ENCODE results near the gene DHRS12.

Gene DHRS12

DNA sequence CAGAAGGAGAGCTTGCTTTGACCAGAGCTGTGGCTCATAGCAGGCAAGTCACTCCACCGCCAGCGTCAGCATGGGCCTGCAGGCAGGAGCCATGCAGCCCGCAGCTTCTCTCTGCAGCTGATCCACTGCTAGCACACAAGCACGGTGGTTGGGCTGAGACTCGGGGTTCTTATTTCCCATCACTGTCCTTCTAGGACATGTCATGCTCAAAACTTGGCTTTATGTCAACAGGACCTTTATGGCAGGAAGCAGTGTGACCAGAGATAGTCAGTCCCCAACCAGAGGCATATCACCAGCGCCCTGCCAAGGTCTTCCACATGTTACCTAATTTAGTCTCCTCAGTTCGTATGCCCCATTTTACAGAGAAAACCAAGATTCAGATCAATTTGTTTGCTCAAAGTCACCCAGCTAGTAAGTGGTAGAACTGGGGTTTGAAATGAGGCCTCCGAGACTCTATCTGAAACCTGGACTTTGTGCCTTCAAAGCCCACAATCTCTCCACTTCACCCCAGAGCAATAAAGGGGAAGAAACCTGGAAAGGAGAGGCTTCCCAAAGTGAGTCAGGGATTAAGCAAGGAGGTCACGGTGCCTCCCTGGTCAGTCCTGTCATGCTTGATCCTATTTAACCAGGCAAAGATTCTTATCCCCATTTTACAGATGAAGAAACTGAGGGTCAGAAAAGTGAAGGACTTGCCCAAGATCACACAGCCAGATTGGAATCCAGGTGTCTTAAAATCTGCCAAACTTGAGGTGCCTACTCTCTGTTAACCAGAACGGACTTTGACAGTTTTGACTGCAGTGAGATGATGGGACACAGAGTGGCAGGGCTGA is 36.0 kb upstream of the DHRS12 start:
- H3K27me3 ChIP-seq (ENCODE audit: control insufficient read depth, insufficient read depth, low read length) = no peaks in the 10 kb centered on the region

DNA sequence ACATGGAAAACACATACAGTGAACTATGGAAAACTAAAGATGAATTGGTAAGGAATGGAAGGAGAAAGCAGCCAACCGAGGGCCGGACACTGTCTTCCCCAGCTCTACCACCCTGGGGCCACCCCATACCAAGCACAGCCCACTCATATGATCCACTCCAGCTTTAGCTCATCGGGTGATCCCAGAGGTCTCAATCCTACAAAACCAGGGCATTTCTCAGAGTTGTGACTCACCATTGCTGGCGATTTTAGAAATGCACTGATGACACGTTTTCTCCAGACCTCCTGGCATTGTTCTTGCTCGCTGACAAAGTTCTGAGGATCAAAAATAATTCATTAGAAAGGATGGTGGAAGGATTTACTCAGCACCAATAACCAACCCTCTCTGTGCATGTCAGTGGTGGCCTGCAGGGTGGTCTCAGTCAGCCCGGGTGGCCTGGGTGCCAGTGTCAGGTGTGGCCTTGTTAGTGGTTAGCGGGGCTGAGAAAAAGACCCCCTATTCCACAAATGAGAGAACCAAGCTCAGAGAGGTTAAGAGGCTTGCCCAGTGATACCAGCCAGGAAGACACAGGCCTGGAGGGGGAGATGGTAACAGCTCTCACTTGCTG is 34.4 kb upstream of the DHRS12 start:
- no peaks in the 10 kb centered on the region for H3K4me1 ChIP-seq (ENCODE audit: control insufficient read depth, insufficient read depth, low read length)
- H3K9ac ChIP-seq (ENCODE audit: low read depth, low read length) = no peak overlapping the region
- H3K27me3 ChIP-seq (ENCODE audit: control insufficient read depth, insufficient read depth, low read length) = no peaks in the 10 kb centered on the region
- no peak overlapping the region for H3K27ac ChIP-seq (ENCODE audit: low read depth, low read length)
- H3K9me3 ChIP-seq (ENCODE audit: control insufficient read depth, insufficient read depth, low read length) = no peaks in the 10 kb centered on the region
- H3K4me3 ChIP-seq (ENCODE audit: low read depth, low read length) = no peak overlapping the region
- no peaks in the 10 kb centered on the region for H3K36me3 ChIP-seq (ENCODE audit: control insufficient read depth, insufficient read depth, low read length)

More for the DNA sequence above, 36.0 kb upstream of the DHRS12 start:
- no peak overlapping the region for H3K27ac ChIP-seq (ENCODE audit: low read depth, low read length)
- no peak overlapping the region for H3K4me3 ChIP-seq (ENCODE audit: low read depth, low read length)
- H3K9ac ChIP-seq (ENCODE audit: low read depth, low read length) = no peak overlapping the region
- no peaks in the 10 kb centered on the region for H3K36me3 ChIP-seq (ENCODE audit: control insufficient read depth, insufficient read depth, low read length)
- no peaks in the 10 kb centered on the region for H3K9me3 ChIP-seq (ENCODE audit: control insufficient read depth, insufficient read depth, low read length)
- H3K4me1 ChIP-seq (ENCODE audit: control insufficient read depth, insufficient read depth, low read length) = no peaks in the 10 kb centered on the region

DNA sequence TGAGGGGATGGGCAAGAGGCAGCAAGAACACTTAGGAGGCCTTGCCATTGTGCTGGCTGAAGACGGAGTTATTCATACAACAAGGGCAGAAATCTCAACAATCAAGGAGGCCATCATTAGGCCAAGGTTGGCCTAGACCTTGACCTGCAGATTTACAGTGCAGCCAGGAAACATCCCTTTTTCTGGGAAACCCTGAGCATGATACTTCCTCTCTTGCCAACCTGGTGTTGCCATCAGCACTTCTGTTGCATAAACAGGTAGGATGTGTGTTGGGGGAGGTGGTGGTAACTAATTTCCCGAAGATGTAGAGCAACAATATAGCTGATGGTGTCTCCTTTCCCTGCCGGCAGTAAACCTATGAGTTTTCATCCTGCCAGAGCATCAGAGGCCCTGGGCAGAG is 33.1 kb upstream of the DHRS12 start:
- Histone ChIP-seq H3K36me3 (ENCODE audit: control insufficient read depth, insufficient read depth, low read length) (no peaks in the 10 kb centered on the region), H3K27ac (ENCODE audit: low read depth, low read length) (no peak overlapping the region), H3K27me3 (ENCODE audit: control insufficient read depth, insufficient read depth, low read length) (no peaks in the 10 kb centered on the region), H3K4me1 (ENCODE audit: control insufficient read depth, insufficient read depth, low read length) (no peaks in the 10 kb centered on the region), H3K9me3 (ENCODE audit: control insufficient read depth, insufficient read depth, low read length) (no peaks in the 10 kb centered on the region), H3K4me3 (ENCODE audit: low read depth, low read length) (no peak overlapping the region), H3K9ac (ENCODE audit: low read depth, low read length) (no peak overlapping the region)

DNA sequence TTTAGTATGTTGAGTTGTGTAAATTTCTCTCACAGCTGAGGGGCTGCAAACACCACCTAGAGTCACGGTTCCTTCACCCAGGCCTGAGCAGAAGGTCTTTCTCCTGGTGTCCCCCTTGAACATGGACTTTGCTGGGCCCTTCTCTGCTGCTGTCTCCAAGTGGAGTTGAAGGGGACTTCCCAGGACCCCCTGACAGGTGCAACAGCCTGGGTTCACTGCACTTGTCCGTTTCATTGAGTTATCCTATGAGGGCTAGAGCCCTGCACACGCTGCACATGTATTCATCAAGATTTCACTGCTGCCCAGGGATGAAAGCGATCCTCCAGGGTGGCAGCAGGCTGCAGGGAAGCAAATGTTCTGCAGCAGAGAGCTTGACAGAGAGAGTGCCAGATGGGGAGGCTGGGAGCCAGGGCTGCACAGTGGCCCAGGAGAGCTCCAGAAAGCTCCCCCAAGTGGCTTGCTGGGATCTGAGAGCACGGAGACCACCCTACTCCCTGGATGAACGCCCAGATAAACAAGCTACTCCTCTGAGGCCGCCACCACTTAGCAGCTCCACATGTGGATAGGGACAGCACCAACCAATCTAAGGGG is 30.7 kb upstream of the DHRS12 start:
- Histone ChIP-seq H3K9me3 (ENCODE audit: control insufficient read depth, insufficient read depth, low read length) (no peaks in the 10 kb centered on the region), H3K27me3 (ENCODE audit: control insufficient read depth, insufficient read depth, low read length) (no peaks in the 10 kb centered on the region), H3K4me1 (ENCODE audit: control insufficient read depth, insufficient read depth, low read length) (no peaks in the 10 kb centered on the region), H3K36me3 (ENCODE audit: control insufficient read depth, insufficient read depth, low read length) (no peaks in the 10 kb centered on the region), H3K27ac (ENCODE audit: low read depth, low read length) (no peak overlapping the region), H3K9ac (ENCODE audit: low read depth, low read length) (no peak overlapping the region), H3K4me3 (ENCODE audit: low read depth, low read length) (no peak overlapping the region)

DNA sequence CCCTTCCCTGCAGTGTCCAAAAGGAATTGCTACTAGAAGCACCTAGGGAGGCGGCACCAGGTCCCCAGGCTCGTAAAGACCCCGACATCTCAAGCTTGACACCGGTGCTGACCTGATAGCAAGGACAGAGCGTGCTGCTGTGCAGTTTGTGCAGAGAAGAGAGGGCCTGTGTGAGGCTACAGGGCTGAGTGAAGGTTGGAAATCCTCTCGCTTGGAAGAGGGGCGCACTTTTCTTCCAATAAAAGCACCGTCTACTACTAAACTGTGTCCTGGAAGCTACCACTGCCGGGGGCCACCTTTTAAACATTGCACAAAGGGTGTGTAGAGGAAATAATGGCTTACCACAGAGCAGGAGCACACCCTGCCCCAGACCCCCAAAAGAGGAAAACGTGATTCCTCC is 30.0 kb upstream of the DHRS12 start:
- H3K9me3 ChIP-seq (ENCODE audit: control insufficient read depth, insufficient read depth, low read length) = no peaks in the 10 kb centered on the region
- H3K27me3 ChIP-seq (ENCODE audit: control insufficient read depth, insufficient read depth, low read length) = no peaks in the 10 kb centered on the region; the same call in 1 of the 2 replicates
- H3K4me1 ChIP-seq (ENCODE audit: control insufficient read depth, insufficient read depth, low read length) = no peaks in the 10 kb centered on the region

DNA sequence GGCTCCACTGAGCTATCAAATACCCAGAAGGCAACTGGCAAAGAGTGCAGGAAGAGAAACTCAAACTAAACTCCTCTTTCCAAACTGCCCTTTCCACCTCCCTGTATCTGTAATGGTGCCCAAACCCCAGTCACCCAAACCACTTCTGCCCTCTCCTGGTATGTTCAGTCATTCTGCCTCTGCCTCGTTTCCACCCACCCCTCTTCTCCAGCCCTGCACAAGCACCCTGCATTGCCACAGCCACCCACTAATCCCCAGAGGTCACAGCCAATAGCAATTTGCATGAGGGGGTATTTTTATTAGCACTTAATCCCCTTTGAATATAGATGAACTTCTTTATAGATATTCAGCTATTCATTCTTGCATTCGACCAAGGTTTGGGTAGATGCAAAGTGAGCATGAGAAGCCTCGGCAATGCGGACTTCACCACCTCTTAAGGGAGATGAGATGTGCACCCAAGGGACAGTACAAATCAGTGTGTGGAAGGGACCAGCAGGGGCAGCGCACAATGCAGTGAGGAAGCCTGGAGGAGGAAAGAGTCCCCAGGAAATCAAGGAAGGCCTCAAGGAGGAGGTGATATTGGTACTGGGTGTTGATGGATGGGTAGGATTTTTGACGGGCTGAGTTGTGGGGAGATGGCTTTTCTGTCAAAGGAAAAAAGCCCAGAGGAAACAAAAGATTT is 28.6 kb upstream of the DHRS12 start:
- no peak overlapping the region for H3K4me3 ChIP-seq (ENCODE audit: low read depth, low read length)

More for the DNA sequence above, 30.0 kb upstream of the DHRS12 start:
- Histone ChIP-seq H3K9ac (ENCODE audit: low read depth, low read length) (no peak overlapping the region), H3K4me3 (ENCODE audit: low read depth, low read length) (no peak overlapping the region), H3K27ac (ENCODE audit: low read depth, low read length) (no peak overlapping the region), H3K36me3 (ENCODE audit: control insufficient read depth, insufficient read depth, low read length) (no peaks in the 10 kb centered on the region)

DNA sequence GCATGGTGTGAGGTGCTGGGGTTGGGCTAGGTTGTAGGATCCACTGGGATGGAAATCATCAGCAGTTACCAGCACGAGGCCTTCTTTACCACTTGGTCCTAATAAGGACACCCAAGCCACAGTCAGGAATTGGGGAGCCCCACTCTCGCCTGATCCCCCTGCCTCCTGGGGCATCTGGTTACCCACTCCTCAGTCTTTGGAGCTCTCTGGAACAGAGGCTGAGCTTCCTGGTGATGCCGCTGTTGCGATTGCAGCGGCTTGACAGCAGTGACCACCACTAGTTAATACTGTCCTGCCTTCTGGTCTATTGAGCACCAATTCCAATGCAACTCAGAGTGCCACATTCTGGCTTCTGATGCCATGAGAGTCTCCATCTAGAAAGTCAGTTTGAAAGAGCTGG is 27.6 kb upstream of the DHRS12 start:
- H3K4me1 ChIP-seq (ENCODE audit: control insufficient read depth, insufficient read depth, low read length) = no peaks in the 10 kb centered on the region

More for the DNA sequence above, 28.6 kb upstream of the DHRS12 start:
- Histone ChIP-seq H3K36me3 (ENCODE audit: control insufficient read depth, insufficient read depth, low read length) (no peaks in the 10 kb centered on the region), H3K4me1 (ENCODE audit: control insufficient read depth, insufficient read depth, low read length) (no peaks in the 10 kb centered on the region), H3K27ac (ENCODE audit: low read depth, low read length) (no peak overlapping the region), H3K9ac (ENCODE audit: low read depth, low read length) (no peak overlapping the region), H3K9me3 (ENCODE audit: control insufficient read depth, insufficient read depth, low read length) (no peaks in the 10 kb centered on the region), H3K27me3 (ENCODE audit: control insufficient read depth, insufficient read depth, low read length) (no peaks in the 10 kb centered on the region; the same call in 1 of the 2 replicates)

DNA sequence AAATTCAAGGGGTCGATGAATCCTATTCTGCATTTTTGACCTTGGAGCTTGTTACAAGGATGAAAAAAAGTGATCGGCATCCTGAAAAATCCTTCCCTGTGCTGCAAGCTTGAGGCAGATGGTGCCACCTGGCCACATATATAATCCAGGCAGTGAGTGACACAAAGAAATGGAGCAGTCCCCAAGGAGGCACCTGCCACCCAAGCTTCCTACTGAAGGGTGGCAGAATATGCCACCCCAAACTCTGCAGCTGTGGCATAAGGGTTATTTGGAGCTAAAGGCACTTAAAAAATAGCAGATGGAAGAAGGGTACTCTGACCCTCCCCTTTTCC is 25.6 kb upstream of the DHRS12 start:
- H3K4me3 ChIP-seq (ENCODE audit: low read depth, low read length) = no peak overlapping the region
- no peaks in the 10 kb centered on the region; the same call in 1 of the 2 replicates for H3K27me3 ChIP-seq (ENCODE audit: control insufficient read depth, insufficient read depth, low read length)
- H3K9me3 ChIP-seq (ENCODE audit: control insufficient read depth, insufficient read depth, low read length) = no peaks in the 10 kb centered on the region
- no peak overlapping the region for H3K27ac ChIP-seq (ENCODE audit: low read depth, low read length)
- H3K36me3 ChIP-seq (ENCODE audit: control insufficient read depth, insufficient read depth, low read length) = no peaks in the 10 kb centered on the region
- H3K4me1 ChIP-seq (ENCODE audit: control insufficient read depth, insufficient read depth, low read length) = peaks cover 10% of the 10 kb centered on the region
- no peak overlapping the region for H3K9ac ChIP-seq (ENCODE audit: low read depth, low read length)

More for the DNA sequence above, 27.6 kb upstream of the DHRS12 start:
- no peaks in the 10 kb centered on the region; the same call in 1 of the 2 replicates for H3K27me3 ChIP-seq (ENCODE audit: control insufficient read depth, insufficient read depth, low read length)
- H3K27ac ChIP-seq (ENCODE audit: low read depth, low read length) = no peak overlapping the region
- no peaks in the 10 kb centered on the region for H3K9me3 ChIP-seq (ENCODE audit: control insufficient read depth, insufficient read depth, low read length)
- no peak overlapping the region for H3K9ac ChIP-seq (ENCODE audit: low read depth, low read length)
- H3K4me3 ChIP-seq (ENCODE audit: low read depth, low read length) = no peak overlapping the region
- no peaks in the 10 kb centered on the region for H3K36me3 ChIP-seq (ENCODE audit: control insufficient read depth, insufficient read depth, low read length)

DNA sequence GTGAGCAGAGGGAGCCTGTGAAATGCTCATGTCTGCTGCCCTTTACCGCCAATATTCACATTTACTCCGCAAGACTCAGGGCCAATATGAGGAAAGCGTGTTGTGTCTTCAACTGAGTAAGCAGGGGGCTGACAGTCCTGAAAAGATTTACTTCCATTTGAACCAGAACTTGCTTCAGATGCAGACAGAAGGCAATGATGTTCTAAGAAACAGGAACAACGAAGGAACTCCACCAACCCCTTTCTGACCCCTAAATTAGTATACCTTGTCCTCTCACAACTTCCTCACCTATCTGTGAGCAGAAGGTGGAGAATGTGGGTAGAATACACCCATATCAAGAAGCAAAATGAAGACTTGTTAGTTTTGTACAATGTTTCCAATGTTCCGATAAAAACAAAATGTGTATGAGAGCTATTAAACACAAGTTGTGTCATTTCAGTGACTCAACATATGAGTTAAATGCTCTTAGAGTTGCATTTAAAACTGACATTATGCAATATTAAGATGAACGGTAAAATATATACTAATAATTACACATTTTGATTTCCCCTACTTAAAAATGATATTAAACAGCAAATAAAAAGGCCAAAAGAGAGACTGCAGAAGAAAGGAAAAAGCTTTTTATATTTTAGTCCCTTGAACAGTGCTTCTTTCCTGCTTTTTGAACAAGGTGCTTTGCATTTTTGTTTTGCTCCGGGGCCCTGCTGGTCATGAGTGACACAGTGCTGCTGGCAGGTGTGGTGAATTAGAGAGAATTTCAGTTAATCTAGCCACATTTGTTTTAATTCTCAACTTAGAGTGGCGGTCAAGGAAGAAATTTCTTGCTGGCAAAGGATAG is 25.0 kb upstream of the DHRS12 start:
- no peak overlapping the region for H3K4me3 ChIP-seq (ENCODE audit: low read depth, low read length)
- no peaks in the 10 kb centered on the region for H3K36me3 ChIP-seq (ENCODE audit: control insufficient read depth, insufficient read depth, low read length)
- H3K27ac ChIP-seq (ENCODE audit: low read depth, low read length) = no peak overlapping the region
- H3K4me1 ChIP-seq (ENCODE audit: control insufficient read depth, insufficient read depth, low read length) = peaks cover 10% of the 10 kb centered on the region
- no peaks in the 10 kb centered on the region; the same call in 1 of the 2 replicates for H3K27me3 ChIP-seq (ENCODE audit: control insufficient read depth, insufficient read depth, low read length)
- no peaks in the 10 kb centered on the region for H3K9me3 ChIP-seq (ENCODE audit: control insufficient read depth, insufficient read depth, low read length)
- no peak overlapping the region for H3K9ac ChIP-seq (ENCODE audit: low read depth, low read length)

DNA sequence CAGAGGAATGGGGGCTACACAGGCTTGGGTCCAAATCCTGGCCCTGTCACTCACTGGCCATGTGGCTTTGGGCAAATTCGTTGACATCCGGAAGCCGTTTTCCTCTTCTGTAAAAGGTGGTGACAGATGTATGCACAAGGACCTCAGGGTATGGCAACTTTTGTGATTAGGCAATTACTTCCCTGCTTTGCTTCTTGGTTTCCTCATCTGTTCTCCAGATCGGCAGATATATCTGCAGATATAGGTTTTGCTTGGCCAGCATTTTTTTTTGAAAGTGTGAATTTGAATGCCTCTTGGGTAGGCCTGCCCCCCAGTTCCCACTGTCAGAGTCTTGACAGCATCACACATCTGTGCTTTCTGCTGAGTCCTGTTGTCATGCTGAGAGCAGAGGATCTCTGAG is 23.3 kb upstream of the DHRS12 start:
- H3K27ac ChIP-seq (ENCODE audit: low read depth, low read length) = no peak overlapping the region
- H3K4me3 ChIP-seq (ENCODE audit: low read depth, low read length) = no peak overlapping the region
- H3K36me3 ChIP-seq (ENCODE audit: control insufficient read depth, insufficient read depth, low read length) = no peaks in the 10 kb centered on the region
- H3K4me1 ChIP-seq (ENCODE audit: control insufficient read depth, insufficient read depth, low read length) = peaks cover 10% of the 10 kb centered on the region
- H3K9ac ChIP-seq (ENCODE audit: low read depth, low read length) = no peak overlapping the region
- no peaks in the 10 kb centered on the region; the same call in 1 of the 2 replicates for H3K27me3 ChIP-seq (ENCODE audit: control insufficient read depth, insufficient read depth, low read length)
- H3K9me3 ChIP-seq (ENCODE audit: control insufficient read depth, insufficient read depth, low read length) = no peaks in the 10 kb centered on the region
